Stomach (tissue), 4 donors: ENCODE results near the gene RBL1.

Experiments
- CTCF ChIP-seq, 7 experiments: fragments of 450-650 bp in 4 of 7; fragments of 200-600 bp in 3 of 7; sonication (generic) in 3 of 7; IDR thresholded peaks; one replicate each; pipeline ENCODE4 v1.5.1; 2016 to 2019; ENCODE audit warnings: antibody characterized with exemption in 7 of 7, control low read depth in 2 of 7, mild to moderate bottlenecking in 1 of 7
- EP300 ChIP-seq: sonication (generic); formaldehyde crosslinking; IDR thresholded peaks from one replicate; pipeline ENCODE4 v1.6.1; 2017; ENCODE audit warnings: antibody characterized with exemption
- POLR2A ChIP-seq, 4 donors: fragments of 450-650 bp; IDR thresholded peaks; one replicate each; pipeline ENCODE4 v1.6.1; 2016; ENCODE audit warnings: antibody characterized with exemption in 4 of 4, control low read depth in 2 of 4, mild to moderate bottlenecking in 1 of 4, moderate library complexity in 1 of 4
- POLR2AphosphoS5 ChIP-seq, 3 donors: sonication (generic); formaldehyde crosslinking; IDR thresholded peaks; one replicate each; pipeline ENCODE4 v1.6.1; 2016; ENCODE audit warnings: antibody characterized with exemption in 3 of 3

DNA sequence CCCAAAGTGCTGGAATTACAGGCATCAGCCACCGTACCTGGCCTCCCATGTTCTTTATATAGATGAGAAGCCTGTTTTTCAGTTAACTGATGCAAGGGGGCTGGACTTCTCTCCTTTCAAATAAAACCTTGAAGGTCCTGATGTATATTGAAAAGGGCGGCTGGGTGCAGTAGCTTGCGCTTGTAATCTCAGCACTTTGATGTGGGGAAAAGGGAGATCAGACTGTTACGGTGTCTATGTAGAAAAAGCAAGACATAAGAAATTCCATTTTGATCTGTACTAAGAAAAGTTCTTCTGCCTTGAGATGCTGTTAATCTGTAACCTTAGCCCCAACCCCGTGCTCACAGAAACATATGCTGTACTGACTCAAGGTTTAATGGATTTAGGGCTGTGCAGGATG lies 128.2 kb downstream of the RBL1 start:
- TF ChIP-seq CTCF (IDR thresholded peaks at IDR 0.05) = no peak
- no peak for TF ChIP-seq POLR2AphosphoS5 (IDR thresholded peaks at IDR 0.05)
- TF ChIP-seq POLR2A (IDR thresholded peaks at IDR 0.05) = no peak
- TF ChIP-seq EP300 = no peak
